HepG2 (cell line): Measurements from ENCODE around the gene PSMG4. TPM values are rescaled to one million over a fixed set of nuclear protein-coding genes. Genes with fewer than 3 reads are reported as not detected.
A peak's percentile ranks its signal among the peaks of the same experiment; 100 is the strongest.

Source experiments
- EP300 ChIP-seq, 3 experiments: sonication (generic) in 1 of 3; formaldehyde crosslinking in 1 of 3; IDR thresholded peaks; 2 replicates each; pipeline versions ENCODE4 v1.5.1 to v1.6.1; 2011 to 2020; ENCODE audit warnings: low read depth in 2 of 3, low read length in 2 of 3, borderline replicate concordance in 1 of 3, improper control_type of control experiment in 1 of 3, mild to moderate bottlenecking in 1 of 3, missing genetic modification reagents in 1 of 3, moderate library complexity in 1 of 3
- IKZF1 ChIP-seq: fragments of 450-650 bp; IDR thresholded peaks from 2 replicates; pipeline ENCODE4 v1.7.1; 2016
- MIXL1 ChIP-seq: IDR thresholded peaks from 2 replicates; pipeline ENCODE4 v1.6.1; 2016
- NKX3-1 ChIP-seq: sonication (generic); formaldehyde crosslinking; IDR thresholded peaks from 2 replicates; pipeline ENCODE4 v1.5.0; 2020; ENCODE audit warnings: missing genetic modification reagents
- PRMT3 ChIP-seq: sonication (generic); formaldehyde crosslinking; IDR thresholded peaks from 2 replicates; pipeline ENCODE4 v1.8.1; 2022; ENCODE audit warnings: low read depth, mild to moderate bottlenecking, moderate library complexity, missing genetic modification reagents, borderline replicate concordance
- SMAD1 ChIP-seq: sonication (generic); formaldehyde crosslinking; IDR thresholded peaks from 2 replicates; pipeline ENCODE4 v1.4.0; 2020; ENCODE audit warnings: missing genetic modification reagents, low read depth, mild to moderate bottlenecking, borderline replicate concordance
- U2AF2 ChIP-seq: fragments of 200-400 bp; formaldehyde crosslinking; IDR thresholded peaks from 2 replicates; pipeline ENCODE4 v1.6.1; 2017; ENCODE audit warnings: low read depth, mild to moderate bottlenecking, low read length
- XBP1 ChIP-seq: sonication (generic); formaldehyde crosslinking; IDR thresholded peaks from 2 replicates; pipeline ENCODE4 v1.5.0; 2020; ENCODE audit warnings: missing genetic modification reagents
- ZMYM3 ChIP-seq: sonication (generic); formaldehyde crosslinking; IDR thresholded peaks from 2 replicates; pipeline ENCODE4 v1.5.1; 2020; ENCODE audit warnings: mild to moderate bottlenecking, missing genetic modification reagents
- ZNF550 ChIP-seq: sonication (generic); formaldehyde crosslinking; IDR thresholded peaks from 2 replicates; pipeline ENCODE4 v1.4.0; 2020; ENCODE audit warnings: mild to moderate bottlenecking, missing genetic modification reagents, borderline replicate concordance
- polyA plus RNA-seq, 8 experiments: library from polyadenylated mRNA; depleted of rRNA in 3 of 8; stranded (reverse) in 7 of 8; unstranded in 1 of 8; fragments of >200 nt; fragmentation: Illumina TruSeq in 4 of 8; extraction: Trizol in 4 of 8; gene quantifications; 2 replicates each; pipeline versions ENCODE4 v1.2.1 to v1.2.3, GENCODE V29; 2011 to 2016; ENCODE audit warnings: low read depth in 4 of 8, missing spikeins in 1 of 8, mixed read lengths in 1 of 8; ENCODE audit not compliant: insufficient read depth in 1 of 8
- total RNA-seq, 5 experiments: library from RNA; depleted of rRNA; stranded (reverse); fragments of >200 nt; fragmentation: Illumina TruSeq; extraction: Trizol; gene quantifications; 2 replicates each; pipeline ENCODE4 v1.2.3, GENCODE V29; 2016; ENCODE audit warnings: low read depth in 1 of 5
- TF ChIP-seq, protein P1 (sequence below): sonication (generic); formaldehyde crosslinking; IDR thresholded peaks from 2 replicates; pipeline ENCODE4 v1.4.0; 2020; ENCODE audit warnings: mild to moderate bottlenecking, missing genetic modification reagents, borderline replicate concordance
- TF ChIP-seq, protein P2 (sequence below): sonication (generic); formaldehyde crosslinking; conservative IDR thresholded peaks from 2 replicates; pipeline ENCODE4 v1.8.0; 2022; ENCODE audit warnings: mild to moderate bottlenecking, moderate library complexity, missing genetic modification reagents
- TF ChIP-seq, protein P3 (sequence below): fragments of 450-650 bp; IDR thresholded peaks from 2 replicates; pipeline ENCODE4 v1.6.1; 2017
- TF ChIP-seq, protein P4 (sequence below), 2 experiments: IDR thresholded peaks; 2 replicates each; pipeline ENCODE4 v1.6.1; 2011 to 2012; ENCODE audit warnings: low read length in 2 of 2, borderline replicate concordance in 1 of 2, low read depth in 1 of 2, mild to moderate bottlenecking in 1 of 2, moderate library complexity in 1 of 2

Gene PSMG4
- total and polyA plus RNA-seq, 2 of the 13 experiments (the other 11 are each of a cell fraction or from before 2014, with no cell fraction given) = 28.5 to 32.8 TPM

DNA sequence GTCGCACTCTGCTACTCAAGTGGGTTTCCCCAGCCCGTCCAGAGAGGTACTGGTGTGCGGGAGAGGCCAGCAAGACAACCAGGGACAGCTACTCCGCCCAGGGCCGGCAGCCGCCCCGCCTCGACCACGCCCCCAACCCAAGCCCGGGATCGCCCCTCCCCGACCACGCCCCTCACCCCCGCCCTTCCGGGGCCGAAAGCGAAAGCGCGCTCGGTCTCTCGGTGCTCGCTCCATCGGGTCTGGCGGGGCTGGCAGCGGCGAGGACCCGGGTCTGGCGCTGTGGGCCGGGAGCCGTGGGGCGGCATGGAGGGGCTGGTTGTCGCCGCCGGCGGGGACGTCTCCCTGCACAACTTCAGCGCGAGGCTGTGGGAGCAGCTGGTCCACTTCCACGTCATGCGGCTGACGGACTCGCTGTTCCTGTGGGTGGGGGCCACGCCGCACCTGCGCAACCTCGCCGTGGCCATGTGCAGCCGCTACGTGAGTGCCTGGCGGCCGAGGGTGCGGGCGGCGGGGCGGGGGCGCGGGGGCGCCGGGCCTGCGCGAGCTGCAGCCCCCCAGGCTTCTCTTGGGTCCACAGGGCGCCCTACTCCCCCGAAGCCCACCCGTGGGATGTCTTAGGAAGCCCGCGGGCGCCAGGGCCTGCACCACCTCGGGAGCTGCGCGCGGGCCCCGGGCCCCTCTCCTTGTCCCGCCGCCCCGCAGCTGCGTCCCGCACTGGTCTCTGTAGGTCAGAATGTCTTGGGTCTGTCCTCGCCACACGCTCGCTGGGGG lies at the start of gene PSMG4 (continued):
- TF ChIP-seq, protein P1, sequence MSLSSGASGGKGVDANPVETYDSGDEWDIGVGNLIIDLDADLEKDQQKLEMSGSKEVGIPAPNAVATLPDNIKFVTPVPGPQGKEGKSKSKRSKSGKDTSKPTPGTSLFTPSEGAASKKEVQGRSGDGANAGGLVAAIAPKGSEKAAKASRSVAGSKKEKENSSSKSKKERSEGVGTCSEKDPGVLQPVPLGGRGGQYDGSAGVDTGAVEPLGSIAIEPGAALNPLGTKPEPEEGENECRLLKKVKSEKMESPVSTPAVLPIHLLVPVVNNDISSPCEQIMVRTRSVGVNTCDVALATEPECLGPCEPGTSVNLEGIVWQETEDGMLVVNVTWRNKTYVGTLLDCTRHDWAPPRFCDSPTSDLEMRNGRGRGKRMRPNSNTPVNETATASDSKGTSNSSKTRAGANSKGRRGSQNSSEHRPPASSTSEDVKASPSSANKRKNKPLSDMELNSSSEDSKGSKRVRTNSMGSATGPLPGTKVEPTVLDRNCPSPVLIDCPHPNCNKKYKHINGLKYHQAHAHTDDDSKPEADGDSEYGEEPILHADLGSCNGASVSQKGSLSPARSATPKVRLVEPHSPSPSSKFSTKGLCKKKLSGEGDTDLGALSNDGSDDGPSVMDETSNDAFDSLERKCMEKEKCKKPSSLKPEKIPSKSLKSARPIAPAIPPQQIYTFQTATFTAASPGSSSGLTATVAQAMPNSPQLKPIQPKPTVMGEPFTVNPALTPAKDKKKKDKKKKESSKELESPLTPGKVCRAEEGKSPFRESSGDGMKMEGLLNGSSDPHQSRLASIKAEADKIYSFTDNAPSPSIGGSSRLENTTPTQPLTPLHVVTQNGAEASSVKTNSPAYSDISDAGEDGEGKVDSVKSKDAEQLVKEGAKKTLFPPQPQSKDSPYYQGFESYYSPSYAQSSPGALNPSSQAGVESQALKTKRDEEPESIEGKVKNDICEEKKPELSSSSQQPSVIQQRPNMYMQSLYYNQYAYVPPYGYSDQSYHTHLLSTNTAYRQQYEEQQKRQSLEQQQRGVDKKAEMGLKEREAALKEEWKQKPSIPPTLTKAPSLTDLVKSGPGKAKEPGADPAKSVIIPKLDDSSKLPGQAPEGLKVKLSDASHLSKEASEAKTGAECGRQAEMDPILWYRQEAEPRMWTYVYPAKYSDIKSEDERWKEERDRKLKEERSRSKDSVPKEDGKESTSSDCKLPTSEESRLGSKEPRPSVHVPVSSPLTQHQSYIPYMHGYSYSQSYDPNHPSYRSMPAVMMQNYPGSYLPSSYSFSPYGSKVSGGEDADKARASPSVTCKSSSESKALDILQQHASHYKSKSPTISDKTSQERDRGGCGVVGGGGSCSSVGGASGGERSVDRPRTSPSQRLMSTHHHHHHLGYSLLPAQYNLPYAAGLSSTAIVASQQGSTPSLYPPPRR (CRISPR knock-in tag) = peak; percentile 77; the same call in 1 of the 2 replicates
- TF ChIP-seq, protein P2, sequence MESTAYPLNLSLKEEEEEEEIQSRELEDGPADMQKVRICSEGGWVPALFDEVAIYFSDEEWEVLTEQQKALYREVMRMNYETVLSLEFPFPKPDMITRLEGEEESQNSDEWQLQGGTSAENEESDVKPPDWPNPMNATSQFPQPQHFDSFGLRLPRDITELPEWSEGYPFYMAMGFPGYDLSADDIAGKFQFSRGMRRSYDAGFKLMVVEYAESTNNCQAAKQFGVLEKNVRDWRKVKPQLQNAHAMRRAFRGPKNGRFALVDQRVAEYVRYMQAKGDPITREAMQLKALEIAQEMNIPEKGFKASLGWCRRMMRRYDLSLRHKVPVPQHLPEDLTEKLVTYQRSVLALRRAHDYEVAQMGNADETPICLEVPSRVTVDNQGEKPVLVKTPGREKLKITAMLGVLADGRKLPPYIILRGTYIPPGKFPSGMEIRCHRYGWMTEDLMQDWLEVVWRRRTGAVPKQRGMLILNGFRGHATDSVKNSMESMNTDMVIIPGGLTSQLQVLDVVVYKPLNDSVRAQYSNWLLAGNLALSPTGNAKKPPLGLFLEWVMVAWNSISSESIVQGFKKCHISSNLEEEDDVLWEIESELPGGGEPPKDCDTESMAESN (CRISPR knock-in tag) = peak; percentile 86; the same call in 1 of the 2 replicates
- TF ChIP-seq PRMT3 (CRISPR knock-in tag) (no peak), EP300 (IDR thresholded peaks at IDR 0.05; ENCODE audit: low read depth in 2 of 2, low read length in 2 of 2) (no peak; a peak in 2 of 4 replicates), EP300 (CRISPR knock-in tag; IDR thresholded peaks at IDR 0.05; ENCODE audit: borderline replicate concordance) (no peak; the same call in 1 of the 2 replicates), MIXL1 (0 out of 2 replicates have a peak, but pooled peaks have one; percentile 82), SMAD1 (peak; percentile 80; the same call in 1 of the 2 replicates), ZNF550 (no peak), XBP1 (0 out of 2 replicates have a peak, but pooled peaks have one; percentile 39), NKX3-1 (CRISPR knock-in tag) (0 out of 2 replicates have a peak, but pooled peaks have one; percentile 5), ZMYM3 (CRISPR knock-in tag) (peak; percentile 68), IKZF1 (no peak), U2AF2 (no peak)
- TF ChIP-seq, protein P3, sequence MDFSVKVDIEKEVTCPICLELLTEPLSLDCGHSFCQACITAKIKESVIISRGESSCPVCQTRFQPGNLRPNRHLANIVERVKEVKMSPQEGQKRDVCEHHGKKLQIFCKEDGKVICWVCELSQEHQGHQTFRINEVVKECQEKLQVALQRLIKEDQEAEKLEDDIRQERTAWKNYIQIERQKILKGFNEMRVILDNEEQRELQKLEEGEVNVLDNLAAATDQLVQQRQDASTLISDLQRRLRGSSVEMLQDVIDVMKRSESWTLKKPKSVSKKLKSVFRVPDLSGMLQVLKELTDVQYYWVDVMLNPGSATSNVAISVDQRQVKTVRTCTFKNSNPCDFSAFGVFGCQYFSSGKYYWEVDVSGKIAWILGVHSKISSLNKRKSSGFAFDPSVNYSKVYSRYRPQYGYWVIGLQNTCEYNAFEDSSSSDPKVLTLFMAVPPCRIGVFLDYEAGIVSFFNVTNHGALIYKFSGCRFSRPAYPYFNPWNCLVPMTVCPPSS = no peak
- TF ChIP-seq, protein P4, sequence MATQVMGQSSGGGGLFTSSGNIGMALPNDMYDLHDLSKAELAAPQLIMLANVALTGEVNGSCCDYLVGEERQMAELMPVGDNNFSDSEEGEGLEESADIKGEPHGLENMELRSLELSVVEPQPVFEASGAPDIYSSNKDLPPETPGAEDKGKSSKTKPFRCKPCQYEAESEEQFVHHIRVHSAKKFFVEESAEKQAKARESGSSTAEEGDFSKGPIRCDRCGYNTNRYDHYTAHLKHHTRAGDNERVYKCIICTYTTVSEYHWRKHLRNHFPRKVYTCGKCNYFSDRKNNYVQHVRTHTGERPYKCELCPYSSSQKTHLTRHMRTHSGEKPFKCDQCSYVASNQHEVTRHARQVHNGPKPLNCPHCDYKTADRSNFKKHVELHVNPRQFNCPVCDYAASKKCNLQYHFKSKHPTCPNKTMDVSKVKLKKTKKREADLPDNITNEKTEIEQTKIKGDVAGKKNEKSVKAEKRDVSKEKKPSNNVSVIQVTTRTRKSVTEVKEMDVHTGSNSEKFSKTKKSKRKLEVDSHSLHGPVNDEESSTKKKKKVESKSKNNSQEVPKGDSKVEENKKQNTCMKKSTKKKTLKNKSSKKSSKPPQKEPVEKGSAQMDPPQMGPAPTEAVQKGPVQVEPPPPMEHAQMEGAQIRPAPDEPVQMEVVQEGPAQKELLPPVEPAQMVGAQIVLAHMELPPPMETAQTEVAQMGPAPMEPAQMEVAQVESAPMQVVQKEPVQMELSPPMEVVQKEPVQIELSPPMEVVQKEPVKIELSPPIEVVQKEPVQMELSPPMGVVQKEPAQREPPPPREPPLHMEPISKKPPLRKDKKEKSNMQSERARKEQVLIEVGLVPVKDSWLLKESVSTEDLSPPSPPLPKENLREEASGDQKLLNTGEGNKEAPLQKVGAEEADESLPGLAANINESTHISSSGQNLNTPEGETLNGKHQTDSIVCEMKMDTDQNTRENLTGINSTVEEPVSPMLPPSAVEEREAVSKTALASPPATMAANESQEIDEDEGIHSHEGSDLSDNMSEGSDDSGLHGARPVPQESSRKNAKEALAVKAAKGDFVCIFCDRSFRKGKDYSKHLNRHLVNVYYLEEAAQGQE (IDR thresholded peaks at IDR 0.05; ENCODE audit: borderline replicate concordance in 1 of 2, low read depth in 1 of 2, low read length in 2 of 2) = no peak; a peak in 2 of 4 replicates
